Activated naive CD8-positive, alpha-beta T cell treated with anti-CD3 and anti-CD28 coated beads, Interleukin-2, amount 10 ng/mL, durations not matched to agents 7 days and 5 days (primary cell): ENCODE results near the gene CEP164. TPM values are rescaled to one million over a fixed set of nuclear protein-coding genes. Genes with fewer than 3 reads are reported as not detected.
"Not testable (repeated sequence)": the region's sequence is repeated elsewhere in the genome, so short reads cannot be mapped to it uniquely, and the experiment has no call there.

ENCODE experiments used
- ATAC-seq: fragments of 150-1000 bp; cut with Tn5 transposase; one replicate; pipeline ENCODE4 v1.10.0; 2021; ENCODE audit warnings: low read depth, moderate library complexity
- POLR2A ChIA-PET: fragments of 350-600 bp; sonication (Branson Sonifier 250); formaldehyde crosslinking; loops from one replicate; lab custom pipeline; 2021; ENCODE audit warnings: antibody characterized with exemption; lab: Charles Lee
- DNase-seq: peaks from one replicate; pipeline ENCODE4 v3.0.0; 2021
- H3K27ac Mint-ChIP-seq: one replicate; pipeline ENCODE4 v1.8.0; 2022; ENCODE audit warnings: mild to moderate bottlenecking, mixed read lengths
- H3K27me3 Mint-ChIP-seq: one replicate; pipeline ENCODE4 v1.8.0; 2022; ENCODE audit warnings: mild to moderate bottlenecking, moderate library complexity, mixed read lengths
- H3K36me3 Mint-ChIP-seq: one replicate; pipeline ENCODE4 v1.8.0; 2021; ENCODE audit warnings: mild to moderate bottlenecking, mixed read lengths
- H3K4me1 Mint-ChIP-seq: one replicate; pipeline ENCODE4 v1.8.0; 2021; ENCODE audit warnings: mixed read lengths
- H3K4me3 Mint-ChIP-seq: one replicate; pipeline ENCODE4 v1.8.0; 2022; ENCODE audit warnings: mild to moderate bottlenecking, moderate library complexity, mixed read lengths
- H3K9me3 Mint-ChIP-seq: one replicate; pipeline ENCODE4 v1.8.0; 2021; ENCODE audit warnings: mixed read lengths
- total RNA-seq, 2 experiments: library from RNA; stranded (reverse); gene quantifications; one replicate each; pipeline ENCODE4 v1.2.3, GENCODE V29; 2021

CEP164 gene
- total RNA-seq, 2 experiments from 2014 or later: 37.5 to 37.7 TPM

DNA sequence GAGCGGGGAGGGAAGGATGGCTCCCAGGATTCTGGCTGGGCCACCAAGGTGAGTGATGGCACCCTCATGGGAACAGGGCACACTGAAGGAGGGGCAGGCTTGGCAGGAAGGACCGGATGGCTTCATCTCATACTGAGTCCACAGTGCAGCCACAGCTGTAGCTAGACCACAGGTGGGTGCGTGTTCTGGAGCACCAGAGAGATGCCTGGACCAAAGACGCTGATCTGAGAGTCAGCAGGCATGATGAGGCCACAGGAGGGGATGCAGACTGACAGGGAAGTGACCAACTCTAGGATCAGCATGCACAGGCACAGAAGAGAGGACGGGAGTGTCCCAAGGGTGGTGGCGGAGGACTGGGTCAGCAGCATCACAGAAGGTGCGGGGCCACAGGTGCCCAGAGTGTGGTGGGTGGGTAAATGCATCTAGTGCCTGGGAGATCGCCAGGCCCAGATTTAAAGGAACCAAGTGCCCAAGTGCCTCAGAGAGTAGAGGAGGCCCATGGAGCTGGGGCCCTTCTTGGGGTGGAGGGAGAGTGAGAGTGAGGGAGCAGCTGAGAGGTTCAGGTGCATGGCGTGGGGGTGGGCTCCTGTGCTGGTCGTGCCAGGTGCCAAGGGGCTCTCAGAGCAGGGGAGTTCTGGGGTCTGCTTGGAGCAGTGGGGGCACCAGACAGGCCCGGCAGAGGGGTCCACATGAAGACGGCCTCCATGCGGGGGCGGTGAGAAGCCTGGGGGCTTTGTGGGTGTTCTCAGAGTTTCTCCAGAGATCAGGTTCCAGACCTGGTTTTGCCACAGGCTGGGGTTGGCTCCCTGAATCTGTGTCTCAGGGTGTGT lies 113.7 kb downstream of the CEP164 start:
- ATAC-seq (no peak), DNase-seq (no peak)
- Mint-ChIP-seq H3K27ac (no peak overlapping the region), H3K4me3 (no peak overlapping the region), H3K27me3 (peaks cover 24% of the 10 kb centered on the region), H3K36me3 (no peaks in the 10 kb centered on the region), H3K4me1 (peaks cover under 1% of the 10 kb centered on the region), H3K9me3 (no peaks in the 10 kb centered on the region)
- POLR2A ChIA-PET: no interaction called here

DNA sequence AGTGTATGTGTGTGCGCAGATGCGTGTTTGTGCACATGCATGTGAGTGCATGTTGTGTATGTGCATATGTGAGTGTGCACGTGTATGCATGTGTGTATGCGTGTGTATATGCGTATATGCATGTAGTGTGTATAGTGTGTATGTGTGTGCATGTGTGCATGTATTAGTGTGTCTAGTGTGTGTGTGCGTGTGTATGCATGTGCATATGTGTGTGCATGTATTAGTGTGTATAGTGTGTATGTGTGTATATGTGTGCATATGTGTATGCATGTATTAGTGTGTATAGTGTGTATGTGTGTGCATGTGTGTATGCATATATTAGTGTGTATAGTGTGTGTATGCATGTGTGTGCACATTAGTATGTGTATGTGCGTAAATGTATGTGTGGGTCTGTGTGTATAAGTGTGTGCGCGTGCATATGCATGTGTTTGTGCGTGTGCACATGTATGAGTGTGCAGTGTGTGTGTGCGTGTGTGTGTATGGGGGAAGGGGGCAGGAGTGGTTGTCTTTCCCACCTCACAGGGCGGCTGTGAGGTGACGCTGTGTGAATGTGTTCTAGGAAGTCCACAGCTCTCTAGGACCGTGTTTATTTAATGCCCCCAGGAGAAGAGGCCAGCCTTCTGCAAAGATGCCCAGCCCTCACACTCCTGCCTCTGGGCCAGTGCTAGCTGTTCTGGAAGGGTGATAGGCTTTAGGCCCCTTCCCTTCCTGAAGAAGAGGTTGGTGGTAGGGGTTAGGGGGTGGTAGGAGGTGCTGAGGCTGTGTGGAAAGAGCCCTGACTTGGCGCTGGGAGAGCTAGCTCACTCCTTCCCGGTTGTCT lies 114.6 kb downstream of the CEP164 start:
- POLR2A ChIA-PET: no interaction called here
- Mint-ChIP-seq H3K9me3 (no peaks in the 10 kb centered on the region), H3K27ac (no peak overlapping the region), H3K4me3 (no peak overlapping the region), H3K4me1 (no peaks in the 10 kb centered on the region), H3K36me3 (no peaks in the 10 kb centered on the region), H3K27me3 (peaks cover 24% of the 10 kb centered on the region)
- ATAC-seq (no peak), DNase-seq (no peak)

DNA sequence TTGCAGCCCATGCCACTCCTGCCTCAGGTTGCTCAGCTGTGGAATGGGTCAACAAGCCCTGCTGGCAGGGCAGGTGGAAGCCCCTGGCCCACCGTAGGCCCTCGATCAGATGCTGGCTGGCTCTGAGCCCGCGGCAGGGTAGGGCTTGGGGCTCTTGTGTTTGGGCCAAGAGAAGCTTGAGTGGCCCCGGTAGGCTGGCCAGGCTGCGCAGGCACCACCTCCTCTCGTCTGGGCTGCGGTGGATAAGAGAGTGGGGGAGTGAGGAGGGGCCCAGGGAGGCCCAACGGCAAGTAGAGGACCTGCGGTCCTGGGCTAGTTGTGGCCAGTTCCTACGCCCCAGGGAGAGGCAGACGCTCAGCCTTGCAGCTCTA lies 115.2 kb downstream of the CEP164 start:
- peaks cover 24% of the 10 kb centered on the region for H3K27me3 Mint-ChIP-seq
- DNase-seq: no peak
- H3K4me3 Mint-ChIP-seq: no peak overlapping the region
- ATAC-seq: no peak
- H3K9me3 Mint-ChIP-seq: no peaks in the 10 kb centered on the region
- H3K36me3 Mint-ChIP-seq: no peaks in the 10 kb centered on the region
- POLR2A ChIA-PET: no interaction called here
- H3K27ac Mint-ChIP-seq: no peak overlapping the region
- no peaks in the 10 kb centered on the region for H3K4me1 Mint-ChIP-seq

DNA sequence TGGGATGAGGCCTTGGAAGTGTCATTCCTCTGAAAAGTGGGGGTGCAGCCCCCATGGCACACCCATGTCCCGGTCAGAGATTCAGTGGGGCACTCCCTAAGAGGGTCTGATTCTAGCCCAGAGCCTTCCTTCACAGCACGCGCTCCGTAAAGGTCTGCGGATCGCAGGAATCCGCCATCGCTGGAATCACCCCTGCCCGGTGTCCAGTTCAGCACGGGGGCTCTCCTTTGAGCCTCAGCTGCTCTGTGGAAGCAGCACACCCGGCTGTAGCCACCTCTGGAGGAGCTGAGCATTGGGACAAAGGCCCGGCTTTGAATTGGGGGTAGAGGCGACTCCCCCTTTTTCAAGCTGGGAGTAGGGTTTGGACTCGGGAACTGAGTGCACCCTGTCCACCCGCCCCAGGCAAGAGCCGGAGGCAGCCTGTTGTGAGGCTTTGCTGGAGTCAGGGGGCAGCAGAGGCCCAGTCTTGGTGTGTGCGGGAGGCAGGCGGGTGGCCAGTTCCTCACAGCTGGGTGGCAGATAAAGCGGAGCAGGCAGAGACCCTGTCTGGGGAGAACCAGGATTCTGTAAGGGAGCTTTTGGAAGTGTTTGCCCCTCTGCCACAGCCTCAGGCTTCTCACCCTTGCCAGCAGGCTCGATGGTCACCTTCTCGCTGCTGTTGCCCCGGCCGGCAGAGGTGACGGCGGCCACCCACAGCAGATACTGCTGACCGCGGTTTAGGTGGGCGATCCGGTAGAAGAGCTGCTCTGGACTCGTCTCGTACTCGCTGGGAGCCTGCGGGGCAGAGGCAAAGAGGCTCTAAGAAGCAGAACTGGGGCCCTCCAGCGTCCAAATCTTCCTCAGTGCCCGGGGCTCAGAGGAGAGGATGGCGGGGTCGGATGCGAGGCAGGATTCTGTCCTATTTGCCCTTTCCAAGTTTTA lies 115.9 kb downstream of the CEP164 start:
- no peak overlapping the region for H3K4me3 Mint-ChIP-seq
- no peaks in the 10 kb centered on the region for H3K36me3 Mint-ChIP-seq
- DNase-seq (no peak), ATAC-seq (peak; percentile 45)
- no peaks in the 10 kb centered on the region for H3K9me3 Mint-ChIP-seq
- H3K27ac Mint-ChIP-seq: no peak overlapping the region
- peaks cover 24% of the 10 kb centered on the region for H3K27me3 Mint-ChIP-seq
- POLR2A ChIA-PET: no interaction called here
- no peaks in the 10 kb centered on the region for H3K4me1 Mint-ChIP-seq

DNA sequence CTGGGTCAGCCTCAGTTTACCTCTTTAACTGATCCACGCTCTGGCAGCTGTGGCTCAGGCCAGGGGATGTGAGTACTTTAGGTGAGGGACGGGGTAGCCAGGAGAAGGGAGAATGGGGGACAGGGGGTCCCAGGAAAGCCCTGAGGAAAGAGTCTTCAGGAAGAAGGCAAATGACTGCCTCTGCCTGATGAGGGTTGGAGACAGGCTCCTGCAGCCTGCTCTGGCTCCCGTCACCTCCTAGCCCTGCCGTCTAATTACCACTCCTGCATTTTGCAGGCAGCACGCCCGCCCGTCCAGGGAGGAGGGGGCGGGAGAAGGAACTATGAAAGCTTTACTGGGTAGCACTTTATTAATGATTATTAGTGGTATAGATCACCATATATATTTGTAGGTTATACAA lies 116.6 kb downstream of the CEP164 start:
- no peaks in the 10 kb centered on the region for H3K4me1 Mint-ChIP-seq
- ATAC-seq: no peak
- H3K27ac Mint-ChIP-seq: no peak overlapping the region
- peaks cover 24% of the 10 kb centered on the region for H3K27me3 Mint-ChIP-seq
- no peak overlapping the region for H3K4me3 Mint-ChIP-seq
- H3K36me3 Mint-ChIP-seq: no peaks in the 10 kb centered on the region
- peaks cover 2% of the 10 kb centered on the region for H3K9me3 Mint-ChIP-seq
- DNase-seq: no peak
- POLR2A ChIA-PET: no interaction called here

DNA sequence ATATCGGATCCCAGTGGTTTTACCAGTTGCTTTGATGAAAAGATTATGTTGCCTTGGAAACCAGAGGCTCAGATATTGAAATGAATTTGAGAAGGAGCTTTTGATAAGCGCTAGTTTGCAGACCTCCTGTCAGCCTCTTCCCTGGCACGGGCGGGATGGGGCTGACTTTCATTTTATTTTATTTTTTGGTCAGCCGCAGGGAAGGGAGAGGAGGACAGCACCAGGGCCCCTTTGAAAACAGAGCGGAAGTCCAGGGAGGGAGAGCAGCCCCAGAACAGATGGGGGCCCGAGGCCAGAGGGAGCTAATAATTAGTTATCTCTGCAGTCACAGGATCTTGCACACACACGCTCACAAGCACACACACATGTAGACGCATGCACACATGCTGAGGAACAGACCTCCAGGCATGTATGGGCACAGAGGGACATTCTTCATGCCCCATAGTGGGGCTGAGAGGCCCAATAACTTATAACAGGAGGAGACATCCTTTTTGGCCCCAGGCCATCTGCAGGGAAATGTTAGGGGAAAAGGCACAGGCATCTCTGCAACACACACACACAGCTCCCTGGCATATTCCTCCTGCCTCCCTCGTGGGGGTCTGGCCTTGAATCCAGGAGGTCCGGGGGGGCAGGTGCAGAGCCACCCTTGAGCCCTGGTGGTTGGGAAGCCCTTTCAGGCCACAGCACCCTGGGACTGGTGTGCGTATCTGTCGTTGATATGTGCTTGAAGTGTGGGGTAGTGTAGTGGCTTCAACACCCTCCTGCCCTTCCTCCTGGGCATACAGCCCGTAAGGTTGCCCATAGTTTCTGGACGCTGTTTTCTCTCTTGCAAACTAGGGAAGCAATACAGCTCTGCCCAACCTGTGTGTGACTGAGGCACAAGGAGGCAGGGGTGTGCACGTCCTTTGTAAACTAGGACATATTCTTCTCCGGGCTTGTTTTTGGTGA lies 117.3 kb downstream of the CEP164 start:
- no peak overlapping the region for H3K4me3 Mint-ChIP-seq
- H3K36me3 Mint-ChIP-seq: no peaks in the 10 kb centered on the region
- peaks cover 2% of the 10 kb centered on the region for H3K9me3 Mint-ChIP-seq
- no peak overlapping the region for H3K27ac Mint-ChIP-seq
- DNase-seq (no peak), ATAC-seq (no peak)
- H3K4me1 Mint-ChIP-seq: no peaks in the 10 kb centered on the region
- H3K27me3 Mint-ChIP-seq: peaks cover 24% of the 10 kb centered on the region
- POLR2A ChIA-PET: no interaction called here

DNA sequence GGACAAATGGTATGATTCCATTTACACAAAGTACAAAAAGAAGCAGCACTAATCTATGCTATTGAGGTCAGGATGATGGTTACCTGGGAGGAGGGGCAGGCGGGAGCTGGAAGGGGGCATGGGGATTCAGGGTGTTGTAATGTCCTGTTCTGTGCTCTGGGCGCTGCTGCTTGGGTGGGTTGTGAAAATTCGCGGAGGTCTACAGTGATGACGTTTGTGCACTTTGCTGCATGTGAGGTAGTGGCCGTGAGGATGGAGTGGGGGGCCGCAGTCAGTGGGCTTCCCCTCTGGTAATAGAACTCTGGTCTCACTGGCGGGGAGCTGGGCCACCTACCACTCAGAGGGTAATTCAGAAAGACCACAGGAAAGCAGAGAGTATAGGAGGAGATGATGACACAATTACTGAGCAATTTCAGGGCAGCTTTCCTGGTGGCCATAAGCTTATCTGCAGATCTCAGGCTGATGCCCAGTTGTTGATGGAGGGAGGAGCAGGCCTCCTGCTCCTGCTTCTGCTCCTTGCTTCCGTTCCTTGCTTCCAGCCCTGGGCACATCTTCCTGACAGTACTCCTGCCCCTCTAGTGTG lies 121.5 kb downstream of the CEP164 start:
- Mint-ChIP-seq H3K27me3 (peaks cover 20% of the 10 kb centered on the region), H3K9me3 (peaks cover 7% of the 10 kb centered on the region), H3K36me3 (peaks cover 4% of the 10 kb centered on the region), H3K4me3 (no peak overlapping the region), H3K4me1 (no peaks in the 10 kb centered on the region), H3K27ac (no peak overlapping the region)
- no peak for ATAC-seq
- no peak for DNase-seq
- POLR2A ChIA-PET: no interaction called here

DNA sequence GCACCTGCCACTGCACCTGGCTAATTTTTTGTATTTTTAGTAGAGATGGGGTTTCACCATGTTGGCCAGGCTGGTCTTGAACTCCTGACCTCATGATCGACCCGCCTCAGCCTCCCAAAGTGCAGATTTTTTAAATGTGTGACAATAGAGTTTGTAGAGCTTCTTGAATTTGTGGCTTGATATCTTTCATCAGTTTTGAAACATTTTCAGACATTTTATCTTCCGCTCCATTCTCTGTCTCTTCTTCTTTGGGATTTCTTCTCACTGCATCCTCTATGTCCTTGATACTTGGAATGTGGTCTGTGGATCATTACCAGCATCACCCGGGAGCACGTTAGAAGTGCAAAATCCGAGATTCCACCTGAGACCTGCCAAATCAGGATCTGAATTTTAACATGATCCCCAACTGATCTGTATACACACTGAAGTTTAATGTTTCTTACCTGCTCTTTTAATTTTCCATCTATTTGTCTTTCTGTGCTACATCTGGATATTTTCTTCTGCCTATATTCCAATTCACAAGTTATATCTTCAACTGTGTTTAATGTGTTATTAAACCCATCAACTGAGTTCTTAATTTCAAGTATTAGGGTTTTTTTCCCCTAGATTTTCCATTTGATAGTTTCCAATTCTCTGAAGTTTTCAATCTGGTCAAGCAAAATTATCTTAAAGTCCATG lies 126.4 kb downstream of the CEP164 start:
- peaks cover 5% of the 10 kb centered on the region for H3K27me3 Mint-ChIP-seq

DNA sequence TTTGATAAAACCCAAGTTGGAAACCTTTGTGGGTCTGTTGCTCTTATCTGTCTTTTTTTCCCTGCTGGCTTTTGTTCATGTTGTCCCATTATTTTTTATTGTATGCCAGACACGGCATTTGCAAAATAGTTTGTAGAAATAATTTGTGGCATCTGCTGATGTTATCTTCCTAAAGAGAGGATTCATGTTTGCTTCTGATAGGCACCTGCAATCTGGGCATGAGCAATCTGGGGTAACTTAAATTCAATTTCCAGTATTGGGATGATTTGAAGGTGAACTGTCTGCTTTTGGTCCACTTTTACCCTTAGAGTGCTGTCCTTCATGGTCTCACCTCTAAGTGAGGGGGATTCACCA lies 126.9 kb downstream of the CEP164 start:
- DNase-seq (no peak), ATAC-seq (no peak)
- POLR2A ChIA-PET: no interaction called here
- Mint-ChIP-seq H3K4me3 (no peak overlapping the region), H3K27ac (no peak overlapping the region), H3K27me3 (peaks cover 5% of the 10 kb centered on the region), H3K36me3 (peaks cover 4% of the 10 kb centered on the region), H3K9me3 (peaks cover 6% of the 10 kb centered on the region), H3K4me1 (no peaks in the 10 kb centered on the region)

More for the DNA sequence above, 126.4 kb downstream of the CEP164 start:
- DNase-seq (no peak), ATAC-seq (no peak)
- H3K27ac Mint-ChIP-seq: no peak overlapping the region
- peaks cover 4% of the 10 kb centered on the region for H3K36me3 Mint-ChIP-seq
- no peak overlapping the region for H3K4me3 Mint-ChIP-seq
- POLR2A ChIA-PET: no interaction called here
- no peaks in the 10 kb centered on the region for H3K4me1 Mint-ChIP-seq
- H3K9me3 Mint-ChIP-seq: peaks cover 8% of the 10 kb centered on the region

DNA sequence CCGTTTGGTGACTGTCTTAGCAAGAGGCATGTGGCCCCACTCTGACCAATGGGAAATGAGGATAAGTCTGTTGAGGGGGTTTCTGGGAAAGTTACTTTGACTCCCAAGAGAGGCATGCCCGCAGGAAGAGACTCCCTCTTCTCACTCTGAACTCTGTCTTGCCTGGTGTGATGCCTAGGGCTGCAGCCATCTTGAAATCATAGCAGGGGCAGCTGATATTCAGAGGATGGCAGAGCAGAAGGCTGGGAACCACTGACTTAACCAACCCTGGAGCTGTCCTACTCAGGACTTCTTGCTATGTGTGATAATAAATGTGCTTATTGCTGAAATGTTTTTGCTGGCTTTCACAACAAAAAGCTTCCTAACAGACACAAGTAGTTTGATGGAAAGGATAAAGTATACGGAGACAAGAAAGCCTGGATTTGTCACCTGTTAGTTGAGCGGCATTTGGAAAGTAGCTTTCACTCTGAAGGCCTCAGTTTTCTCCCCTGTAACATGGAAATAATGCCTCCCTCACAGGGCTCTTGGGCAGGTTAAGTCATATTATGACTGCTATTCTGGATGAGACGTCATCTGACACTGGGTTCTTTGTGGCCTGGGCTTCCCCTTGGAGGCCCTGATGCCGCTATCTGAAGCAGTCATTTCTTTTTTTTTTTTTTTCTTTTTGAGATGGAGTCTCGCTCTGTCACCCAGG lies 128.5 kb downstream of the CEP164 start:
- no peak for ATAC-seq
- Mint-ChIP-seq H3K9me3 (peaks cover 6% of the 10 kb centered on the region), H3K27me3 (peaks cover 5% of the 10 kb centered on the region), H3K27ac (no peak overlapping the region), H3K4me1 (no peaks in the 10 kb centered on the region), H3K4me3 (no peak overlapping the region), H3K36me3 (peaks cover 4% of the 10 kb centered on the region)
- no peak for DNase-seq
- POLR2A ChIA-PET: no interaction called here

DNA sequence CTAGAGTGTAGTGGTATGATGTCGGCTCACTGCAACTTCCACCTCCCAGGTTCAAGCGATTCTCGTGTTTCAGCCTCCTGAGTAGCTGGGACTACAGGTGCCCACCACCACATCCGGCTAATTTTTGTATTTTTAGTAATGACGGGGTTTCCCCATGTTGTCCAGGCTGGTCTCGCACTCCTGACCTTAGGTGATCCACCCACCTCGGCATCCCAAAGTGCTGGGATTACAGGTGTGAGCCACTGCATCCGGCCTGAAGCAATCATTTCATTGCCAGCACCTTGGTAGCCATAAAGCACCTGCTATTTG lies 129.0 kb downstream of the CEP164 start:
- H3K27me3 Mint-ChIP-seq, ATAC-seq, H3K4me1 Mint-ChIP-seq, POLR2A ChIA-PET, H3K27ac Mint-ChIP-seq, H3K4me3 Mint-ChIP-seq, H3K36me3 Mint-ChIP-seq, H3K9me3 Mint-ChIP-seq, DNase-seq: not testable (repeated sequence)
